Loucy (cell line): ENCODE measurements around the gene TRIM3.

Experiments
- H2AFZ ChIP-seq: fragments of 200-600 bp; sonication (generic); 2 replicates; pipeline ENCODE4 v1.6.0; 2016; ENCODE audit warnings: antibody characterized with exemption, mild to moderate bottlenecking, low read length, moderate library complexity
- H3F3A ChIP-seq: fragments of 200-600 bp; 2 replicates; pipeline ENCODE4 v1.6.0; 2016; ENCODE audit warnings: antibody characterized with exemption, low read depth, mild to moderate bottlenecking
- H3K27me3 ChIP-seq: fragments of 200-600 bp; sonication (generic); 2 replicates; pipeline ENCODE4 v1.6.1; 2014; ENCODE audit warnings: low read length, mild to moderate bottlenecking; ENCODE audit not compliant: insufficient read depth, poor library complexity, severe bottlenecking
- H3K36me3 ChIP-seq: fragments of 200-600 bp; sonication (generic); 2 replicates; pipeline ENCODE4 v1.6.1; 2016; ENCODE audit warnings: low read length; ENCODE audit not compliant: insufficient read depth
- H3K4me1 ChIP-seq: fragments of 200-600 bp; sonication (generic); 2 replicates; pipeline ENCODE4 v1.5.1; 2014; ENCODE audit warnings: low read length, mild to moderate bottlenecking; ENCODE audit not compliant: insufficient read depth, poor library complexity, severe bottlenecking
- H3K4me2 ChIP-seq: fragments of 200-600 bp; sonication (generic); 2 replicates; pipeline ENCODE4 v1.6.0; 2014; ENCODE audit warnings: antibody characterized with exemption, low read length, low read depth, mild to moderate bottlenecking; ENCODE audit not compliant: poor library complexity, severe bottlenecking
- H3K4me3 ChIP-seq: fragments of 200-600 bp; sonication (generic); 2 replicates; pipeline ENCODE4 v1.5.1; 2014; ENCODE audit warnings: low read length, mild to moderate bottlenecking, mixed read lengths; ENCODE audit not compliant: poor library complexity, severe bottlenecking
- H3K79me2 ChIP-seq: fragments of 200-600 bp; sonication (generic); 2 replicates; pipeline ENCODE4 v1.6.1; 2014; ENCODE audit warnings: low read length; ENCODE audit not compliant: insufficient read depth
- H3K9ac ChIP-seq: fragments of 200-600 bp; sonication (generic); 2 replicates; pipeline ENCODE4 v1.6.0; 2014; ENCODE audit warnings: mild to moderate bottlenecking, low read depth, low read length, moderate library complexity; ENCODE audit not compliant: poor library complexity, severe bottlenecking
- H3K9me2 ChIP-seq: fragments of 200-600 bp; sonication (generic); replicated peaks from 2 replicates; pipeline ENCODE4 v1.6.1; 2016; ENCODE audit warnings: low read depth, low read length, mixed read lengths
- H3K9me3 ChIP-seq: fragments of 200-600 bp; sonication (generic); 2 replicates; pipeline ENCODE4 v1.6.1; 2014; ENCODE audit warnings: mild to moderate bottlenecking, antibody characterized with exemption, low read length, low read depth; ENCODE audit not compliant: insufficient read depth
- H4K20me1 ChIP-seq: fragments of 200-600 bp; sonication (generic); 2 replicates; pipeline ENCODE4 v1.6.0; 2014; ENCODE audit warnings: antibody characterized with exemption, low read length, mild to moderate bottlenecking; ENCODE audit not compliant: insufficient read depth, poor library complexity, severe bottlenecking
- EZH2phosphoT487 ChIP-seq: fragments of 200-600 bp; IDR thresholded peaks from 2 replicates; pipeline ENCODE4 v1.6.1; 2018; ENCODE audit warnings: antibody characterized with exemption, mild to moderate bottlenecking, moderate library complexity, borderline replicate concordance
- TF ChIP-seq, protein P1 (sequence below): fragments of 200-600 bp; sonication (generic); conservative IDR thresholded peaks from 2 replicates; pipeline ENCODE4 v1.5.1; 2014; ENCODE audit warnings: mild to moderate bottlenecking, antibody characterized with exemption, low read length

TRIM3 gene

DNA sequence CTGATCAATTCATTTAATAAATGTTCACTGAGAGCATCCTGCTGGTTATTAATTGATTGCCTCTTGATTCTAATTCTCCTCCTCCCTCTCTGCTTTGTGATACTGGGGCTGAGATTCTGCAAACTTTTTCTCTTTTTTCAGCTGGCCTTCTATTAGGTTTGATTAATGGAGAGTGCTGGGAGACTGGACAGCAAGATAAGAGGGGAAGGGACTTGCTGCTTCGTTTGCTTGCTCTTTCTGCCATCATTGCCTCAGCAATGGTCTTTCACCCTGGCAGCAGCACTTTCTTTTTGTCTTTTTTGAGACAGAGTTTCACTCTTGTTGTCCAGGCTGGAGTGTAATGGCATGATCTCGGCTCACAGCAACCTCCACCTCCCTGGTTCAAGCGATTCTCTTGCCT, 30.4 kb upstream of the TRIM3 start:
- H2AFZ ChIP-seq: no peak overlapping the region
- no peaks in the 10 kb centered on the region for H3K36me3 ChIP-seq
- no peaks in the 10 kb centered on the region for H3K79me2 ChIP-seq
- H4K20me1 ChIP-seq: no peaks in the 10 kb centered on the region
- no peak overlapping the region for H3K4me2 ChIP-seq
- H3K9me2 ChIP-seq: no peaks in the 10 kb centered on the region
- H3K4me3 ChIP-seq: no peak overlapping the region
- H3K27me3 ChIP-seq: no peaks in the 10 kb centered on the region
- no peak for TF ChIP-seq EZH2phosphoT487
- TF ChIP-seq, protein P1, sequence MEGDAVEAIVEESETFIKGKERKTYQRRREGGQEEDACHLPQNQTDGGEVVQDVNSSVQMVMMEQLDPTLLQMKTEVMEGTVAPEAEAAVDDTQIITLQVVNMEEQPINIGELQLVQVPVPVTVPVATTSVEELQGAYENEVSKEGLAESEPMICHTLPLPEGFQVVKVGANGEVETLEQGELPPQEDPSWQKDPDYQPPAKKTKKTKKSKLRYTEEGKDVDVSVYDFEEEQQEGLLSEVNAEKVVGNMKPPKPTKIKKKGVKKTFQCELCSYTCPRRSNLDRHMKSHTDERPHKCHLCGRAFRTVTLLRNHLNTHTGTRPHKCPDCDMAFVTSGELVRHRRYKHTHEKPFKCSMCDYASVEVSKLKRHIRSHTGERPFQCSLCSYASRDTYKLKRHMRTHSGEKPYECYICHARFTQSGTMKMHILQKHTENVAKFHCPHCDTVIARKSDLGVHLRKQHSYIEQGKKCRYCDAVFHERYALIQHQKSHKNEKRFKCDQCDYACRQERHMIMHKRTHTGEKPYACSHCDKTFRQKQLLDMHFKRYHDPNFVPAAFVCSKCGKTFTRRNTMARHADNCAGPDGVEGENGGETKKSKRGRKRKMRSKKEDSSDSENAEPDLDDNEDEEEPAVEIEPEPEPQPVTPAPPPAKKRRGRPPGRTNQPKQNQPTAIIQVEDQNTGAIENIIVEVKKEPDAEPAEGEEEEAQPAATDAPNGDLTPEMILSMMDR: no peak
- no peaks in the 10 kb centered on the region for H3F3A ChIP-seq
- H3K9ac ChIP-seq: no peak overlapping the region
- H3K4me1 ChIP-seq: no peaks in the 10 kb centered on the region
- H3K9me3 ChIP-seq: no peaks in the 10 kb centered on the region

DNA sequence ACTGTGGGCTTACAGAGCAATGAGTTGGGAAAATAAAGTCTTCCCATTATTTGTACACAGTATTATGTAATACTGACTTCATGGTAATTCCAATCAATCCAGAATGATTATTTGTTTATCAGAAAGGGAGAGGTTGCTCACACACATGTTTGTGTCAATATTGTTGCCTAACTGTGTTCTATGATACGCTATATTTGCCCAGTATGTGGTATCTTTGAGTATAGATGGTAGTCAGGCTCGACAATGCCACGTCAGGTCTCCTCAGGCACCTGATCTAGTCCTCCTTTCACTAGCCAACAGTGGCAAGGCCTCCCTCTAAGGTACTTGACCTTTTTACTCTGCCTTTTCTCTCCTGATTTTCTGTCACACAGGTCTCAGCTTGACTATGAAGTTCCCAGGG, 28.6 kb upstream of the TRIM3 start:
- no peaks in the 10 kb centered on the region for H3K36me3 ChIP-seq
- H3K4me2 ChIP-seq: no peak overlapping the region
- no peaks in the 10 kb centered on the region for H3K79me2 ChIP-seq
- TF ChIP-seq EZH2phosphoT487: no peak
- TF ChIP-seq, protein P1: no peak
- H3K4me3 ChIP-seq: no peak overlapping the region
- H2AFZ ChIP-seq: no peak overlapping the region
- no peaks in the 10 kb centered on the region for H3F3A ChIP-seq
- no peaks in the 10 kb centered on the region for H3K9me2 ChIP-seq
- no peaks in the 10 kb centered on the region for H3K4me1 ChIP-seq
- H3K9ac ChIP-seq: no peak overlapping the region
- no peaks in the 10 kb centered on the region for H4K20me1 ChIP-seq
- no peaks in the 10 kb centered on the region for H3K9me3 ChIP-seq
- H3K27me3 ChIP-seq: no peaks in the 10 kb centered on the region

DNA sequence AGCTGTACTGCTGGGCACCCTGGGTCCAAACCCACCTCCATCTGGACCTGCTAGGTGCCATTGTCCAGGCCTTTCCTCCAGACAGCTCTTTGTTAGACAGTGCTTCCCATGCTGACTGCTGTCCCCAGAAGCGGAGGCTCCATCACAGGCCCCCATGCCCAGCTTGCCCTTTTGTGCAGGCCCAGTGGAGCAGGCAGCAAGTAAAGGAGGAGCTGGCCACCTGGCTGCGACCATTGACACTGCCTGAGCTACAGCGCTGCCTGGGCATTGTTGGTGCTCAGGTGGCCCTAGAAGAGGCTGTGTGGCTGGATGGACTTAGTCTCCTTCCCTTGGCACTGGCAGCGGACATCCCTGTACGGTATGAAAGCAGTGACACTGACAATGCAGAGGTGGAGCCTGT, 24.8 kb upstream of the TRIM3 start:
- Histone ChIP-seq H3K9me3 (no peaks in the 10 kb centered on the region), H2AFZ (no peak overlapping the region), H3K4me3 (no peak overlapping the region), H3K79me2 (no peaks in the 10 kb centered on the region), H3K9ac (no peak overlapping the region), H3F3A (no peaks in the 10 kb centered on the region), H3K27me3 (no peaks in the 10 kb centered on the region), H3K36me3 (no peaks in the 10 kb centered on the region), H4K20me1 (no peaks in the 10 kb centered on the region), H3K9me2 (no peaks in the 10 kb centered on the region), H3K4me1 (no peaks in the 10 kb centered on the region), H3K4me2 (no peak overlapping the region)
- TF ChIP-seq, protein P1: no peak
- TF ChIP-seq EZH2phosphoT487: no peak
